ENCODE data around the gene HP1BP3. TPM values are rescaled to one million over a fixed set of nuclear protein-coding genes. Genes with fewer than 3 reads are reported as not detected.

Gene HP1BP3
- total RNA-seq, 4 donors from 2014 or later = 73.9 to 121 (median 108) TPM

DNA sequence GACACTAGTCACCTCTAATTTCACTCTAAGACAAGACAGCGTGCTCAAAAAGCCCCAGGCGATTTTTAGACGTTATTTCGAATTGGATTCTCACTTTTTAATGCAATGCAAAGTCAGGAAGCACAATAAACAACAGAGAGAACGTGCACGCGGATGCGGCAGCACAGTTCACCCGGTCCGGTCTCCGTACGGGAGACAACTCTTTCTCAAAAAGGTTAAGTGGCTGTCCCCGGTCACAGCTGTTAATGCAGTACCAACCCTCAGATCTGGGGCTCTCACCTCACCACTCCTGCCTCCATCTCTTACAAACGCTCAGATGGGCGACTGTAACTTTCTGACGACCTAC, 1.2 kb downstream of the HP1BP3 start:
- Histone ChIP-seq H3K4me3 (peak overlapping the region; percentile 76 to 93 (median 86)), H3K36me3 (no peaks in the 10 kb centered on the region), H3K9me3 (no peaks in the 10 kb centered on the region), H3K4me1 (peaks cover 37 to 48% of the 10 kb centered on the region in 2 donors), H3K27ac (peak overlapping the region; percentile 95 to 98 (median 98)), H3K27me3 (no peaks in the 10 kb centered on the region)
- TF ChIP-seq, protein P1, sequence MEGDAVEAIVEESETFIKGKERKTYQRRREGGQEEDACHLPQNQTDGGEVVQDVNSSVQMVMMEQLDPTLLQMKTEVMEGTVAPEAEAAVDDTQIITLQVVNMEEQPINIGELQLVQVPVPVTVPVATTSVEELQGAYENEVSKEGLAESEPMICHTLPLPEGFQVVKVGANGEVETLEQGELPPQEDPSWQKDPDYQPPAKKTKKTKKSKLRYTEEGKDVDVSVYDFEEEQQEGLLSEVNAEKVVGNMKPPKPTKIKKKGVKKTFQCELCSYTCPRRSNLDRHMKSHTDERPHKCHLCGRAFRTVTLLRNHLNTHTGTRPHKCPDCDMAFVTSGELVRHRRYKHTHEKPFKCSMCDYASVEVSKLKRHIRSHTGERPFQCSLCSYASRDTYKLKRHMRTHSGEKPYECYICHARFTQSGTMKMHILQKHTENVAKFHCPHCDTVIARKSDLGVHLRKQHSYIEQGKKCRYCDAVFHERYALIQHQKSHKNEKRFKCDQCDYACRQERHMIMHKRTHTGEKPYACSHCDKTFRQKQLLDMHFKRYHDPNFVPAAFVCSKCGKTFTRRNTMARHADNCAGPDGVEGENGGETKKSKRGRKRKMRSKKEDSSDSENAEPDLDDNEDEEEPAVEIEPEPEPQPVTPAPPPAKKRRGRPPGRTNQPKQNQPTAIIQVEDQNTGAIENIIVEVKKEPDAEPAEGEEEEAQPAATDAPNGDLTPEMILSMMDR (IDR thresholded peaks at IDR 0.05 in 4 of 5, conservative IDR thresholded peaks at IDR 0.05 in 1 of 5) = no peak
- no peak for TF ChIP-seq POLR2A (IDR thresholded peaks at IDR 0.05)
- ATAC-seq (peak; percentile 1 to 5), DNase-seq (no peak)
- in situ Hi-C loops (cut with MboI; ENCODE audit: low sequenced_read_pairs in 4 of 4) (no loop called here), intact Hi-C loops (cut with DNase I; ENCODE audit: low total_unique reads) (loop anchor here (1.0 to 5.0 kb wide), 2 partner anchors 54 to 89 kb away; partner anchors contain the start of gene SH2D5)

DNA sequence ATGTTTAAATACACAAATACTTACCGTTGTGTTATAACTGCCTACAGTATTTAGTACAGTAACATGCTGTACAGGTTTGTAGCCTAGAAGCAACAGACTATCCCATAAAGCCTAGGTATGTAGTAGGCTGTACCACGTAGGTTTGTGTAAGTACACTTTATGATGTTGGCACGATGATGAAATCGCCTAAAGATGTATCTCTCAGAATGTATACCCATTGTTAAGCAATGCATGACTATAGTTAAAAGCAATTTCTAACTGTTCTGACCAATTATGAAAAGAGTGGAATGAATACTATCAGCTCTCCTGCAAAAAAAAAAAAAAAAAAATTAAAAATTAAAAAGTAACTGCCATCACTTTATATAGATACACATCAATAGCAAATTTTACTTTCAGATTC, 11.4 kb downstream of the HP1BP3 start:
- in situ Hi-C loops (cut with MboI; ENCODE audit: low sequenced_read_pairs in 4 of 4) = no loop called here

DNA sequence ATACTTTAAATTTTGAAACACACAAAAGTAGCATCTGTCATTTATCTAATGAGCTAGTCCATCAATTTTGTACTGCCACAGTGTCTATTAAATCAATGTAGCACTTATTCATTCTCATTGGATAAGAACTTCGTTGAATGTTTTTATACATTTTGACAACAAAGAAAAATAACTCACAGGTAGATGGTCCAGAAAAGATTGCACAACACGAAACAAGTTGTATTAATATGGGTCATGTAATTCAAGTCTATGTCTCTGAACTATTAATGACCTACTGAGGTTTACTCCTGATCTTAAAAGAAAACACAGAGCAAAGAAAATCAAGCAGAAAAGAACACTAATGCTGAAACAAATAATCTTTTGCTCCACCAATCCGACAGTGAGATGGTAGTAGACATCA, 15.3 kb downstream of the HP1BP3 start:
- ATAC-seq (no peak), DNase-seq (no peak)
- Histone ChIP-seq H3K27ac (no peak overlapping the region), H3K9me3 (no peaks in the 10 kb centered on the region), H3K4me1 (peaks cover 30 to 35% of the 10 kb centered on the region in 2 donors), H3K36me3 (peaks cover 0 to 89% of the 10 kb centered on the region in 2 donors), H3K4me3 (no peak overlapping the region), H3K27me3 (no peaks in the 10 kb centered on the region)
- TF ChIP-seq, protein P1 (IDR thresholded peaks at IDR 0.05 in 4 of 5, conservative IDR thresholded peaks at IDR 0.05 in 1 of 5) = no peak
- TF ChIP-seq POLR2A (IDR thresholded peaks at IDR 0.05) = no peak
- intact Hi-C loops (cut with DNase I; ENCODE audit: low total_unique reads) (no loop called here), in situ Hi-C loops (cut with MboI; ENCODE audit: low sequenced_read_pairs in 4 of 4) (loop anchor here in 1 of 4 donors (25.0 kb wide), 1 partner anchor 1609 kb away; no protein-coding TSS in a partner anchor)

More for the DNA sequence above, 11.4 kb downstream of the HP1BP3 start:
- TF ChIP-seq, protein P1 (IDR thresholded peaks at IDR 0.05 in 4 of 5, conservative IDR thresholded peaks at IDR 0.05 in 1 of 5) = no peak
- TF ChIP-seq POLR2A (IDR thresholded peaks at IDR 0.05) = no peak
- peaks cover 0 to 88% of the 10 kb centered on the region in 2 donors for H3K36me3 ChIP-seq
- no peaks in the 10 kb centered on the region for H3K9me3 ChIP-seq
- H3K27me3 ChIP-seq = no peaks in the 10 kb centered on the region
- H3K27ac ChIP-seq = no peak overlapping the region
- no peak for DNase-seq
- intact Hi-C loops (cut with DNase I; ENCODE audit: low total_unique reads) = no loop called here
- ATAC-seq = no peak
- no peak overlapping the region for H3K4me3 ChIP-seq
- H3K4me1 ChIP-seq = peaks cover 34 to 39% of the 10 kb centered on the region in 2 donors

DNA sequence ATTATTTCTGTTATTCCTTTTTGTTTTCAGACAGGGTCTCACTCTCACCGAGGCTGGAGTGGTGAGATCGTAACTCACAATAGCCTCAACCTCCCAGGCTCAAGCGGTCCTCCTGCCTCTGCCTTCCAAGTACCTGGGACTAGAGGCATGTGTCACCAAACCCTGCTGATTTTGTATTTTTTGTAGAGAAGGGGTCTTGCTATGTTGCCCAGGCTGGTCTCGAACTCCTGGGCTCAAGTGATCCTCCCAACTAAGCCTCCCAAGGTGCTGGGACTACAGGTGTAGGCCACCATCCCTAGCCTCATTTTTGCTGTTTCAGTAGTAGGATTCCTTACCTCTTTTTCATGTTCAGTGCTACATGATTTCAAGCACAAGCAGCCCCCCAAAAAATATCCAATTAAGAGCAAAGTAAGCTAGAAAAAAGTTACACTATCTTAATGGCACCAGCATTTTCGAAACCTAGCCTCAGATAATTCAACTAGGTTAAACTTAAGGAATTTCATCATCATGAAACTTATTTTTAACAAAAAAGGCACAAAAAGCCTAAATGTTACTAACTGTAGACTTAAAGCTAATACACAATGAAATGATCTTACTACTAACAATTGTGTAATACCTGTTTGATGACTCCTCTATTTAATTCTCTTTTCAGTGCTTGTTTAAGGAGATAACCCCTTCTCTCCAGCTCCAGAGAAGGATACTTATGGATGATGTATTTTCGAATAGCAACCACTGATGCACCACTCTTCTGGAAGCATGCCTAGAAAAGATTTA, 16.6 kb downstream of the HP1BP3 start:
- DNase-seq = no peak
- no peak for ATAC-seq
- Histone ChIP-seq H3K4me1 (peaks cover 25 to 30% of the 10 kb centered on the region in 2 donors), H3K4me3 (no peak overlapping the region), H3K36me3 (peaks cover 0 to 90% of the 10 kb centered on the region in 2 donors), H3K27ac (no peak overlapping the region), H3K9me3 (no peaks in the 10 kb centered on the region), H3K27me3 (no peaks in the 10 kb centered on the region)
- intact Hi-C loops (cut with DNase I; ENCODE audit: low total_unique reads) = no loop called here
- TF ChIP-seq, protein P1 (IDR thresholded peaks at IDR 0.05 in 4 of 5, conservative IDR thresholded peaks at IDR 0.05 in 1 of 5) = no peak
- no peak for TF ChIP-seq POLR2A (IDR thresholded peaks at IDR 0.05)
- in situ Hi-C loops (cut with MboI; ENCODE audit: low sequenced_read_pairs in 4 of 4) = loop anchor here in 1 of 4 donors (25.0 kb wide), 1 partner anchor 1608 kb away; no protein-coding TSS in a partner anchor

All from gastrocnemius medialis (tissue), 4 donors.